LNCAP (cell line): ENCODE measurements around the gene TTPAL.

Experiments used
- TF ChIP-seq, protein P1 (sequence below): fragments of 450-650 bp; IDR thresholded peaks from 2 replicates; pipeline ENCODE4 v1.5.1; 2017; ENCODE audit warnings: mild to moderate bottlenecking

The TTPAL gene

DNA sequence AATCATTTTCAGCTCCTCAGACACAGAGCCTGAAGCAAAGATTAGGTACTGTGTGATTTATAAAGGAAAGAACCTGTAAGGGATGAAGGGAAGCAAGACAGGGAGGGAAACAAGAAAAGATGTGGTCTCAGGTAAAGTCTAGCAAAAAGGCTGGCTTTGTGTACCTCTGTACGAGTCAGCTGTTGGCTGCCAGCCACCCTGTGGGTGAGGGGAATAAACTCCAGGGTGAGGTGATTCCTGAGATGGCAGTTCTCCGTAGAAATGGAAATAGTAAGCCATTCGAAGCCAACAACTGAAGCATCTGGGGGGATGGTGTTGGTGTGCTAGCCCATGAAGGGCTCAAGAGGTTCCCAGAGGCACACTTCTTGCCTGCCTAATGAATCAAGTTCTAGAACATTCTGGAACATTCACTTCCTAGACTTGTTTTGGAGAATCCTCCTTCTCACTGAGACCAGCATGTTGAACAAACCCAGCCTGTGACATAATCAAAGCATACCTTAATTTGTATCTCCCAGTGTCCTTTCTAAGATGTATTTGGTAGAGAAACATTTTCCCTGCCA, 10.6 kb upstream of the TTPAL start:
- TF ChIP-seq, protein P1, sequence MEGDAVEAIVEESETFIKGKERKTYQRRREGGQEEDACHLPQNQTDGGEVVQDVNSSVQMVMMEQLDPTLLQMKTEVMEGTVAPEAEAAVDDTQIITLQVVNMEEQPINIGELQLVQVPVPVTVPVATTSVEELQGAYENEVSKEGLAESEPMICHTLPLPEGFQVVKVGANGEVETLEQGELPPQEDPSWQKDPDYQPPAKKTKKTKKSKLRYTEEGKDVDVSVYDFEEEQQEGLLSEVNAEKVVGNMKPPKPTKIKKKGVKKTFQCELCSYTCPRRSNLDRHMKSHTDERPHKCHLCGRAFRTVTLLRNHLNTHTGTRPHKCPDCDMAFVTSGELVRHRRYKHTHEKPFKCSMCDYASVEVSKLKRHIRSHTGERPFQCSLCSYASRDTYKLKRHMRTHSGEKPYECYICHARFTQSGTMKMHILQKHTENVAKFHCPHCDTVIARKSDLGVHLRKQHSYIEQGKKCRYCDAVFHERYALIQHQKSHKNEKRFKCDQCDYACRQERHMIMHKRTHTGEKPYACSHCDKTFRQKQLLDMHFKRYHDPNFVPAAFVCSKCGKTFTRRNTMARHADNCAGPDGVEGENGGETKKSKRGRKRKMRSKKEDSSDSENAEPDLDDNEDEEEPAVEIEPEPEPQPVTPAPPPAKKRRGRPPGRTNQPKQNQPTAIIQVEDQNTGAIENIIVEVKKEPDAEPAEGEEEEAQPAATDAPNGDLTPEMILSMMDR = no peak

GRCh38 chr20:44467289-44467883, 8.3 kb upstream of the TTPAL start:
- TF ChIP-seq, protein P1 = no peak

DNA sequence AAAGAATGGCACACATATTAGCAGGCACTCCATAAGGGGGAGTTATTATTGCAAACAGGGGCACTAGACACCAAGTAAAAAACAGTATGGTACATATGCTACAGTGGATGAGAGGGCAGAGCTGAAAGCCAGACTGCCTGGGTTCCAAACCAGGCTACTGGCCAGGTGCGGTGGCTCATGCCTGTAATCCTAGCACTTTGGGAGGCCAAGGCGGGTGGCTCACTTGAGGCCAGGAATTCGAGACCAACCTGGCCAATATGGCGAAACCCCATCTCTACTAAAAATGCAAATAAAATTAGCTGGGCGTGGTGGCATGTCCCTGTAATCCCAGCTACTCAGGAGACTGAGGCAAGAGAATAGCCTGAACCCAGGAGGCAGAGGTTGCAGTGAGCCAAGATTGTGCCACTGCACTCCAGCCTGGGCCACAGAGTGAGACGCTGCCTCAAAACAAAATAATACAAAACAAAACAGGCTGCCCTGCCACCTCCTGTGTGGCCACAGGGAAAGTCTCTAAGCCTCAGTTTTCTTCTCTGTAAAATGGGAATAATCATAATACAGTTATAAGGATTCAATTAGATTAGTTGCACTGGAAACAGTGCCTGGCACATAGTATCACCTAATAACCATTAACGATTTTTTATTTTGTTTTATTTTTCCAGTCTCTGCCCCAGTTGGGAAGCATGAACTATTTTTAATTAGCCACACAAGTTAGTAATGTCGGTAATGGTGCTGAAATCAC, 7.5 kb upstream of the TTPAL start:
- TF ChIP-seq, protein P1 = no peak

DNA sequence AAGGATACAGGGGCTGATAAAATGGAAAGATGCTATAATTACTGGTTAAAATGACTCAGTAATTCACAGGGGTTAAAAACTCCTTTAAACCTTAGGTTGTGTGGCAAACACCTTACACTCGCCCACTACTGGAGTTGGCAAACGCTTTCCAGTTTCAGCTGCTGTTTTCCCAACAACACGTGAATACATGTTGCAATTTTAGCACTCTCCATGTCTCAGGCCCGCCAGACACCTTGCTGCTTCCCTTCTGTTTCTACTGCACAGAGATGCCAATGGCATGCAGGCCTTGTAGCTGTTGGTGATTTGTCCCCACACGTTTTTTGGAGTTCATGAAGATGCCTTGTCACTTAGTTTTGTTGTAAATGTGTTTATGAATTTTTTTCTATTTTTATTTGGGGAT, 5.3 kb upstream of the TTPAL start:
- TF ChIP-seq, protein P1 = no peak

- TF ChIP-seq, protein P1 = peak; percentile 56
Measured at GRCh38 chr20:44471481-44471882, 4.2 kb upstream of the TTPAL start.

DNA sequence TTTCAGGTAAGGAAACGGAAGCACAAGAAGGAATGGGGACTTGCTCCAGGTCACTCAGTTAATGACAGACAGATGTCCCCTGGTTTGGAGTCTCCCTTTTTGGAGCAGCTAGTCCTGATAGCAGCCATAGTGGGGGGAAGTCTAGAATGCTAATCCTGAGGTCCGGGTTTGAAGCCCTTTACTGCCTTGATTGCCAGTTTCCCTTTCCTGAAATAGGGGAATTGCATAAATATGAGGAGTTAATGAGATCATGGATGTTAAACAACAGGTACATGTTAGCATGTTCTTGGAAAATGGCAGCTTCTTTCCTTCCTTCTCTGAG, 341 bp upstream of the TTPAL start:
- TF ChIP-seq, protein P1 = no peak

DNA sequence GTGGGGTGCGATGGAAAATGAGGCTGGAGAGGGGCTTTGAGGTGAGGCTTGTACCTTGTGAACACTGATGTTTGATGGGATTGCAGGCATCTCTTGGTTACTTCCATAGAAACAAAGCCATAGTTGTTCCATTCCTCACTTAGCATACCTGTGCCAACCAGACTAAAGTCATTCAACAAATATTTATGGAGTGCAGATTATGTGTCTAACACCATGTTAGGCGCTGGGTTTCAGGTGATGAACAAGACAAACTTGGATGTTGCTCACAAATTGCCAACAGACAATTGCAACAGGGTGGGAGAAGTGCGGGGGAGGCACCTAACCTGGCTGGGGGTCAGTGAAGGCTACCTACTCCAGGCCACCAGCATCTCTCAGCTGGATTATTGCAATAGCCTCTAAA, 1.5 kb downstream of the TTPAL start:
- TF ChIP-seq, protein P1 = no peak
